ENCODE measurements around the gene MYBL2. TPM values are rescaled to one million over a fixed set of nuclear protein-coding genes. Genes with fewer than 3 reads are reported as not detected.

Gene MYBL2
- total RNA-seq, 4 donors from 2014 or later = 0.11 to 0.33 (median 0.19) TPM; not detected in 1

DNA sequence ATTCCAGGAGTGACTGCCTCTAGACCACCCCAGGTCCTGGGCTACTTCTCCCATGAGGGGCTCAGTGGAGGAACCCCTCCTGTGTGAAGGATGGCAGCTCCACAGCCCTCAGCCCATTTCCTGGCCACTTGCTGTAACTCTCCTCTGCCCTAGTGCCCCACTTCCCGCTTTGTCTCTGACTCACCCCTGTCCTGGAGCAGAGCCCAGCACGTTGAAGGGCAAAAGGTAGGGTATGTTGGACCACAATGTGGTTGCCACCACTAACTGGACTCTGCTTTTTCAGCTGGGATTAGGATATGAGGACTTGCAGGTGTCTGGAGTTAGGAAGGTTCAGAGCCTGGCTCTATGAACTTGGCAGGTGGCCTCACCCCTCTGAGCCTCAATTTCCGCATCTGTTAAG is 2.4 kb downstream of the MYBL2 start:
- no peaks in the 10 kb centered on the region for H3K9me3 ChIP-seq
- H3K4me1 ChIP-seq = peaks cover 8 to 15% (median 15%) of the 10 kb centered on the region in 4 donors
- H3K27me3 ChIP-seq = peaks cover 4 to 89% (median 27%) of the 10 kb centered on the region in 4 donors
- TF ChIP-seq POLR2A (IDR thresholded peaks at IDR 0.05; ENCODE audit: low read depth) (no peak), EP300 (IDR thresholded peaks at IDR 0.05) (no peak), POLR2AphosphoS5 (IDR thresholded peaks at IDR 0.05) (no peak)
- TF ChIP-seq, protein P1, sequence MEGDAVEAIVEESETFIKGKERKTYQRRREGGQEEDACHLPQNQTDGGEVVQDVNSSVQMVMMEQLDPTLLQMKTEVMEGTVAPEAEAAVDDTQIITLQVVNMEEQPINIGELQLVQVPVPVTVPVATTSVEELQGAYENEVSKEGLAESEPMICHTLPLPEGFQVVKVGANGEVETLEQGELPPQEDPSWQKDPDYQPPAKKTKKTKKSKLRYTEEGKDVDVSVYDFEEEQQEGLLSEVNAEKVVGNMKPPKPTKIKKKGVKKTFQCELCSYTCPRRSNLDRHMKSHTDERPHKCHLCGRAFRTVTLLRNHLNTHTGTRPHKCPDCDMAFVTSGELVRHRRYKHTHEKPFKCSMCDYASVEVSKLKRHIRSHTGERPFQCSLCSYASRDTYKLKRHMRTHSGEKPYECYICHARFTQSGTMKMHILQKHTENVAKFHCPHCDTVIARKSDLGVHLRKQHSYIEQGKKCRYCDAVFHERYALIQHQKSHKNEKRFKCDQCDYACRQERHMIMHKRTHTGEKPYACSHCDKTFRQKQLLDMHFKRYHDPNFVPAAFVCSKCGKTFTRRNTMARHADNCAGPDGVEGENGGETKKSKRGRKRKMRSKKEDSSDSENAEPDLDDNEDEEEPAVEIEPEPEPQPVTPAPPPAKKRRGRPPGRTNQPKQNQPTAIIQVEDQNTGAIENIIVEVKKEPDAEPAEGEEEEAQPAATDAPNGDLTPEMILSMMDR (IDR thresholded peaks at IDR 0.05) = no peak
- H3K4me3 ChIP-seq = no peak overlapping the region
- H3K36me3 ChIP-seq = no peaks in the 10 kb centered on the region
- WGBS = 76% methylated on average over 3 of the region's 3 CpGs
- no peak for DNase-seq (ENCODE audit: extremely low spot score)
- intact Hi-C loops (cut with DNase I) = no loop called here
- no peak overlapping the region for H3K27ac ChIP-seq (replicated peaks in 1 of 4)

- TF ChIP-seq EP300 (IDR thresholded peaks at IDR 0.05) (no peak), POLR2AphosphoS5 (IDR thresholded peaks at IDR 0.05) (no peak), POLR2A (IDR thresholded peaks at IDR 0.05; ENCODE audit: low read depth) (no peak)
- TF ChIP-seq, protein P1 (IDR thresholded peaks at IDR 0.05) = no peak
- Histone ChIP-seq H3K9me3 (no peaks in the 10 kb centered on the region), H3K4me3 (no peak overlapping the region), H3K36me3 (no peaks in the 10 kb centered on the region), H3K27ac (replicated peaks in 1 of 4) (no peak overlapping the region), H3K27me3 (peaks cover 4 to 80% (median 27%) of the 10 kb centered on the region in 4 donors), H3K4me1 (peaks cover 8 to 15% (median 15%) of the 10 kb centered on the region in 4 donors)
- WGBS = 87% methylated on average over 2 of the region's 2 CpGs
- intact Hi-C loops (cut with DNase I) = no loop called here
- DNase-seq (ENCODE audit: extremely low spot score) = no peak
These were observed 3.5 kb downstream of the MYBL2 start for GRCh38 chr20:43670423-43670822.

- Histone ChIP-seq H3K36me3 (no peaks in the 10 kb centered on the region), H3K9me3 (no peaks in the 10 kb centered on the region), H3K27ac (replicated peaks in 1 of 4) (no peak overlapping the region), H3K4me1 (no peaks in the 10 kb centered on the region), H3K27me3 (peaks cover 0 to 27% (median 0%) of the 10 kb centered on the region in 4 donors), H3K4me3 (no peak overlapping the region)
- DNase-seq (ENCODE audit: extremely low spot score) = no peak
- 95% methylated on average over 5 of the region's 5 CpGs for WGBS
- TF ChIP-seq POLR2AphosphoS5 (IDR thresholded peaks at IDR 0.05) (no peak), EP300 (IDR thresholded peaks at IDR 0.05) (no peak), POLR2A (IDR thresholded peaks at IDR 0.05; ENCODE audit: low read depth) (no peak)
- TF ChIP-seq, protein P1 (IDR thresholded peaks at IDR 0.05) = no peak
- intact Hi-C loops (cut with DNase I) = no loop called here
These were observed 9.5 kb downstream of the MYBL2 start for GRCh38 chr20:43676368-43676767.

DNA sequence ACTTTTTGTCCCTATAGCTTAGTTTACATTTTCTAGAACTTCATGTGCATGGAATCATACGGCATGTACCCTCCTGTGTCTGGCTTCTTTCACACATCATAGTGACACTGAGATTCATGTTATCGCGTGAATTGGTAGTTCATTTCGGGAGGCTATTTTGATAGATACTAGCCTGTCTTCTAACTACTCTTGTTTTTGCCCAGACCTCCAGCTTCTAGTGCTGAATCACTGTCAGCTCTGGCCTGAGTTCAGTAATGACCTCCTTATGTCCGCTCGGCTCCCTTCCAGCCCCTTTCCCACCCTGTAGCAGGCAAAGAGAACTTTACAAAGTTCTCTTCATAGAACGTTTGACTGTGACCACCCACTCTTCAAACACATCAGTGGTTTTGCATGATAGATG is 14.1 kb downstream of the MYBL2 start:
- 77% methylated on average over 7 of the region's 7 CpGs for WGBS
- intact Hi-C loops (cut with DNase I) = no loop called here

More for the DNA sequence above, 14.1 kb downstream of the MYBL2 start:
- Histone ChIP-seq H3K27me3 (no peaks in the 10 kb centered on the region), H3K9me3 (no peaks in the 10 kb centered on the region), H3K36me3 (no peaks in the 10 kb centered on the region), H3K4me1 (no peaks in the 10 kb centered on the region), H3K4me3 (no peak overlapping the region), H3K27ac (replicated peaks in 1 of 4) (no peak overlapping the region)
- no peak for DNase-seq (ENCODE audit: extremely low spot score)
- TF ChIP-seq EP300 (IDR thresholded peaks at IDR 0.05) = no peak
- TF ChIP-seq POLR2A (IDR thresholded peaks at IDR 0.05; ENCODE audit: low read depth) = no peak
- TF ChIP-seq, protein P1 (IDR thresholded peaks at IDR 0.05) = no peak
- TF ChIP-seq POLR2AphosphoS5 (IDR thresholded peaks at IDR 0.05) = no peak
